Measurements from ENCODE around the gene SPINK1. TPM values are rescaled to one million over a fixed set of nuclear protein-coding genes. Genes with fewer than 3 reads are reported as not detected.
A peak's percentile ranks its signal among the peaks of the same experiment; 100 is the strongest.
"Not testable (repeated sequence)": the region's sequence is repeated elsewhere in the genome, so short reads cannot be mapped to it uniquely, and the experiment has no call there.

Gene SPINK1, protein sequence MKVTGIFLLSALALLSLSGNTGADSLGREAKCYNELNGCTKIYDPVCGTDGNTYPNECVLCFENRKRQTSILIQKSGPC
- polyA plus RNA-seq (2012; ENCODE audit: insufficient read depth, insufficient read length), result not detected

DNA sequence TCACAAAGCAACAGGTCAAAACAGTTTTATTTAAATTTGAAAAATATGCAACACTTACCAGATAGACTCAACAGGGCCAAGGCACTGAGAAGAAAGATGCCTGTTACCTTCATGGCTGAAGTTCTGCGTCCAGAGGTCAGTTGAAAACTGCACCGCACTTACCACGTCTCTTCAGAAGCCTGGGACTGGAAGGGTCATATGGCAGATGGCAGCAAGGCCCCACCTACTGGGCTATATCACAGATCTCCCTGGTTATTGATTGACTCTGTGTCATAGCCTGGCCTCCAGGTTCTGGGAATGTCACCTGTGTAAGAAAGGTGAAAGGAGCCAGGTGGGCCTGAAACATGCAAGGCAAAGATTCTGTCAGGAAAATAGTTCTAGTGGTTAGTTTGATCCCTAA lies at the start of gene SPINK1:
TSS of gene SPINK1 (minus strand) at position 207 of the 400 bp plus-strand sequence. CDS start at position 113, 94 bp downstream.
- H3K4me3 ChIP-seq (ENCODE audit: low read length), result no peak within 1 kb of the TSS
- no peak for DNase-seq (ENCODE audit: low read depth, low spot score)

DNA sequence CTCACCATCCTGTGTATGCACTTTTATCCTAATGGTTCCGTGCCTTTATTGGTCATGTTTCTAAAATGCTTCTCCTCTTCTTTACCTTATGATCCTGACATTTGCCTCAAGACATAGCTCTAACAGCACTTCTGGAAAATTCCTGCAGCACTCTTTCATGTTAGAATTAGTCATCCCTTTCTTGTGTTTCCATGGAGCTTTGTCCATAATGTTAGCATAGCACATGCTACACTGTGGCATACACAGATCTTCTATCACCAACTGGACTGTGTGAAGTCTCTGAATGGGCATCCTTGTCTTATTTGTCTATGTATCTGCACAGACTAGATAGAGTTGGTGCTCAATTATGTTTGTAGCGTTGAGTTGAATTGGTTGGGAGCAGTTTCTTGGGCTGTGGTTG lies 49.0 kb upstream of the SPINK1 start:
- H3K4me3 ChIP-seq (ENCODE audit: low read length), result no peak overlapping the region

DNA sequence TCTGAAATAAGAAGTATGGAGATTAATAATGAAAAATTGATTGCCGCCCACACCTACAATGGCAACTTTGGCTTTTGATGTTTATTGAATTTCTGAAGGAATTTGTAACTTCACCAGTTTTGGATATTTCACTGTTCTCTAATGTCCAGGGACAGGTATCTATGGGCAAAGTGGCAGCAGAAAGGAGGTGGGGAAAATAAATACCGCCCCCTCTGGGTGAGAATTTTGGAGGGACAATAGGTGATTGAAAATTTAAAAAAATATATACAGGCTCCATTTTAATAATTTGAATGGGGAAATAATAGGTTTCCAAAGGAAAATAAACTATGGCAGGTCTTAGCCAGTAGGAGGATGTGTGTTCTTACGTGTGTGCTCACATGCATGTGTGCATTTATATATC lies 48.3 kb upstream of the SPINK1 start:
- H3K4me3 ChIP-seq (ENCODE audit: low read length), result no peak overlapping the region
- DNase-seq (ENCODE audit: low read depth, low spot score), result no peak

More for the DNA sequence above, 49.0 kb upstream of the SPINK1 start:
- DNase-seq (ENCODE audit: low read depth, low spot score), result no peak

DNA sequence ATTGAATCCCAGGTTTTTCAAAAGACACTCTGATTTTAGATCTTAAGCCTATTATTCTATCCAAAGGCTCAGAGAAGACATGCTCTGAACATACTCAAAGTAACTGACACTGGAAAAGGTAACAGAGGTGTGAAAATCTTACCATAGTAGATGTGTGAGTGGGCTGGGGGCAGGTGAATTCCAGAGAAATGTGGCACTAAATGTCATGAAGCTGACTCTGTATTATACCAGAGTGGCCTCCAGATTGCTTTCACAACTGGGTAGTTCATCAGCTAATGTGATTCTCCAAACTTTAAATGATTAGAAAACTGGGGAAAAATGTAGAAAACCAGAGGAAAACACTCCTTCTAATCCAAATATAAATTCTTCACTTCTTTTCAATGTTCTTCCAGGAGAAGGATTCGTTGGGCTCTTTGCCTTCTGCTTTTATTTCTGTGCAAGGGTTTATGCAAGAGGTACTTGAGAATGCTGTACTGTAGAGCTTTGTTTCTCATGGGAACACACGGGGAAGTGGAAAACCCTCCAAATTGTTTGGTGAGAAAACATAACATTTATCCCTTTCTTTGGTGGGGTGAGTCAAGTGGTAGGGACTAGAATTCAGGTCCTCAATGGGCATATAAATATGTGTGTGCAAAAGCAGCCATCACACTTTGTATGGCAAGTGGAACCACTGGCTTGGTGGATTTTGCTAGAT lies 46.7 kb upstream of the SPINK1 start, which contains the start of gene SCGB3A2:
TSS of gene SCGB3A2 (plus strand) at position 646 of the 694 bp plus-strand sequence. CDS start 93 bp downstream, outside the sequence.
- no peak for DNase-seq (ENCODE audit: low read depth, low spot score)
- no peak within 1 kb of the TSS for H3K4me3 ChIP-seq (ENCODE audit: low read length)

DNA sequence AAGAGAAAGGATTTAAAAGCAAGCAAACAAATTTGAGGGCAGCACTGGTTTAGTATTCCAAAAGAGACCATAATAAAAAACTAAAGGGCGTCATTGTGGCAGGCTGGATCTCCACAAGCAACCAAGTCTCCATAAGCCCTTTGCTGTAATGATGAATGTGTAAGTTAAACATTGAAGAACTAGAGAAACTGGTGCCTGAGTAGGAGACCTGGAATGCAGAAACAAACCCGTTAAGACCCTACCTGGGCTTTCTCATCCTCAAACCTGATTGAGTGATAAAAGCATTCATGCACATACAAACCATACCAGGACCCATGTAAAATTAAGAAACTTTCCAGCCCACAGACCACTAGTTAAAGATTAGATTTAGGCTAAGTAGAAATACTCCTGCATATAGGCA lies 45.2 kb upstream of the SPINK1 start:
- DNase-seq (ENCODE audit: low read depth, low spot score), result no peak
- no peak overlapping the region for H3K4me3 ChIP-seq (ENCODE audit: low read length)

DNA sequence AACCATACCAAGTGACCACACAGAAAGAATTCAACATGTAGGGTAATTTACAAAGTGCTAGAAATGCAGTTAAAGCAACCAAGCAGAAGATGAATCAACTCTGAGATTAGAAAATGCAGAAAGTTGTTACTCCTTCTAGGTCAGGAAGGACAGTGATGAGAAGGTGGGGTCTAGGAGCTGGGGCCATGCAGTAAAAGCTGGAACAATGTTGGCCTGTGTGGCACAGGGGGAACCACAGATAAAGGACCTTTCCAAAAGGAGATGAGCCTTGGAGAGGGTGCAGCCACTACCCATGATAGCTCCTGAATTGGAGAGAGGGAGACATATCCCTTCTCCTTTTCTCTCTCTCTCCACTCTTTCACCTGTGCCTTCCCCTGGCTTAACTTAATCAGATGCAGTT lies 44.7 kb upstream of the SPINK1 start:
- DNase-seq (ENCODE audit: low read depth, low spot score), result no peak
- H3K4me3 ChIP-seq (ENCODE audit: low read length), result no peak overlapping the region

DNA sequence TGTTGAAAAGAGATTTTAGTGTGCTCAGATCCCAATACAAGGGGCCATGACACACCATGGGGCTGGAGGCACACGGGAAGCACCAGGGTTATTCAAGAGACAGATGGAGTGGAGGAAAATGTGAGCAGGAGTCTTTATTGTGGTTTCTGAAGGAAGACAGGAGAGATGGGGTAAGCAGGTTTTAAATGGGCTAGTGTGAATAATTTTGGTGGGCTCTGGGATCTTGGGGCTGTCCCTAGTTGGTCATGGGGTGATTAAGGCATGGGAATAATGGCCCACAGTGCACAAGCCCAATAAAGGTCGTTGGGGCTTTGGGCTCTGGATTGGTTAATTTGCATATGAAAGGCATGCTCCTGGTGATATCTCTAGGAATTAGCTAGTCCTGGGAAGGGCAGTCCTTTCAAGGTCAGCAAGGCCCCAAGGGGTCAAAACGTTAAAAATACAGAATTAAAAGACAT lies 43.5 kb upstream of the SPINK1 start:
- DNase-seq (ENCODE audit: low read depth, low spot score), result no peak
- no peak overlapping the region for H3K4me3 ChIP-seq (ENCODE audit: low read length)

DNA sequence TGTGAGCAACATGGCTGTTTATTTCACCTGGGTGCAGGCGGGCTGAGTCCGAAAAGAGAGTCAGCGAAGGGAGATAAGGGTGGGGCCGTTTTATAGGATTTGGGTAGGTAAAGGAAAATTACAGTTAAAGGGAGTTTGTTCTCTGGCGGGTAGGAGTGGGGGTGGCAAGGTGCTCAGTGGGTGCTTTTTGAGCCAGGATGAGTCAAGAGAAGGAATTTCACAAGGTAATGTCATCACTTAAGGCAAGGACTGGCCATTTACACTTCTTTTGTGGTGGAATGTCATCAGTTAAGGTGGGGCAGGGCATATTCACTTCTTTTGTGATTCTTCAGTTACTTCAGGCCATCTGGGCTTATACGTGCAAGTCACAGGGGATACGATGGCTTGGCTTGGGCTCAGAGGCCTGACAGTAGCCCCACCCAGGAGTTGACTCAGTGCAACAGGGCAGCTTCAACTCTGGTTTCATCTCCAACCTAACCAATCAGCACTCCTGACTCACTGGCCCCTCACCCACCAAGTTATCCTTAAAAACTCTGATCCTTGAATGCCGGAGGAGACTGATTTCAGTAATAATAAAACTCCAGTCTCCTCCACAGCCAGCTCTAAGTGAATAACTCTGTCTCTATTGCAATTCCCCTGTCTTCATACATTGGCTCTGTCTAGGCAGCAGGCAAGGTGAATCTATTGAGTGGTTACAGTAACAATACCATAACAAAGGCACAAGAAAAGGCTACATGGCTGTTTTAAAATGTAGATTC lies 42.8 kb upstream of the SPINK1 start:
- not testable (repeated sequence) for DNase-seq (ENCODE audit: low read depth, low spot score); H3K4me3 ChIP-seq (ENCODE audit: low read length)

DNA sequence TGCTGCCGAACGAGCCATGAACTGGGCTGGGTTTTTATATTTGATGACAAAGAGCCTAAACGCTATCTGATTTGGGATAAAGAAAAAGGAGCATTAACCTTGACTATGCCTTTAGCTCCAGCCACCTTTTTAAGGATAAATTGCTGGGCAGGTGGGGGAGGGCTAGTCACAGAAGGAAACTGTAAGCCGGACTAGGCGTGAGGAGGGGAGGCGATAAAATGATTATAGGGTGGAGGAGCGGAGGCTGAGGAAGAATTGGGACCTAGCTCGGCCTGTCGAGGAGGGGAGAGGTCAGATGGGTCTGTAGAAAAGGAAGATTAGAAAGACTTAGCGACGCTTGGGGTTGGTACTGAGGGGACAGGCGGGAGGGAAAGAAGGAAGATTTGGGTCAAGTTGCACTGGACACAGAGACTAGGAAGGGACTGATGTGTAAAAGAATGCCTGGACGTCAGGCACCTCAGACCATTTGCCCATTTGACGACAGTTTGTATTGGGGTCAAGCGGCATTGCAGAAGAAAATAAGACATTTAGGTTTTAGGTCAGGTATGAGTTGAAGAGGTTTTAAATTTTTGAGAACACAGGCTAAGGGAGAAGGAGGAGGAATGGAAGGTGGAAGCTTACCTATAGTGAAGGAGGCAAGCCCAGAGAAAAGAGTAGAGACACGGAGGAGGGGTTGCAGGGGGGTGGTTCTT lies 41.4 kb upstream of the SPINK1 start:
- not testable (repeated sequence) for H3K4me3 ChIP-seq (ENCODE audit: low read length); DNase-seq (ENCODE audit: low read depth, low spot score)

DNA sequence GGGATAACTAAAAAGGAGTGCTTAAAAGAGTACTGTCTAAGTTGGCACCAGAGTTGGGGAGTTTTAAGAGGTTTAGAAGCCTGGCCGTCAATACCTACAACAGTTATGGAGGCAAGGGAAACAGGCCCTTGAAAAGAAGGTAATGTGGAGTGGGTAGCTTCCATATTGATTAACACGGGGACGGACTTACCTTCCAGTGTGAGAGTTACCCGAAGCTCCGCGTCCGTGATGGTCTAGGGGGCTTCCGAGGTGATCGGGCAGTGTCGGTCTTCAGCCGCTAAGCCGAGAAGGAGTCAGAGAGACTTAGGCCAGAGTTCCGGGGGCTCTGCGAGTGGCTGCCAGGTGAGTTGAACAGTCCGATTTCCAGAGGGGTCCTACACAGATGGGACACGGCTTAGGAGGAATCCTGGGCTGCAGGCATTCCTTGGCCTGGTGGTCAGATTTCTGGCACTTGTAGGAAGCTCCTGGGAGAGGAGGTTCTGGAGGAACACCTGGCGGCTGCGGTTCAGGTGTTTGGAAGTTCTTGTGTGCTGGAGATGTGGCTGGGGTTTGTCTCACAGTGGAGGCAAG lies 40.6 kb upstream of the SPINK1 start:
- not testable (repeated sequence) for H3K4me3 ChIP-seq (ENCODE audit: low read length); DNase-seq (ENCODE audit: low read depth, low spot score)

DNA sequence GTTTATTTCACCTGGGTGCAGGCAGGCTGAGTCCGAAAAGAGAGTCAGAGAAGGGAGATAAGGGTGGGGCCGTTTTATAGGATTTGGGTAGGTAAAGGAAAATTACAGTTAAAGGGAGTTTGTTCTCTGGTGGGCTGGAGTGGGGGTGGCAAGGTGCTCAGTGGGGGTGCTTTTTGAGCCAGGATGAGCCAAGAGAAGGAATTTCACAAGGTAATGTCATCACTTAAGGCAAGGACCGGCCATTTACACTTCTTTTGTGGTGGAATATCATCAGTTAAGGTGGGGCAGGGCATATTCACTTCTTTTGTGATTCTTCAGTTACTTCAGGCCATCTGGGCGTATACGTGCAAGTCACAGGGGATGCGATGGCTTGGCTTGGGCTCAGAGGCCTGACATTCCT lies 38.4 kb upstream of the SPINK1 start:
- not testable (repeated sequence) for H3K4me3 ChIP-seq (ENCODE audit: low read length); DNase-seq (ENCODE audit: low read depth, low spot score)

DNA sequence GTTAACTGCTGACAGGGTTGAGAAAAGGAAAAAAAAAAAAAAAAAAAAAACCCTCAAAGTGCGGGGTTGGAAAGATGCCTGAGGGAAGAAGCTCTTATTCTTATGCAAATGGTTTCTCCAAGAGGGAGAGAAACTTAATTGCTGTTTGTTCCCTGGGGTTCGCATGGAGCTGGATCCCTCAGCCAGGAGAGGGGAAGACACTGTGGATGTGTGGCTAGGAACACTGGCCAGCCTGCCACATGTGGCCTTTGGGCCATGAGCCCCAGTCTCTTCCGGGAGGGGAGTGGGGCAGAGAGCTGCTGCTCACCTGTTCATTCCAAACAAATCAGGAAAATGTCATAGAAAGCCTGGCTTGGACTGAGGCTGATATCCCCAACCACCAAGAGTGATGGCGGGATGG lies 37.6 kb upstream of the SPINK1 start:
- no peak overlapping the region for H3K4me3 ChIP-seq (ENCODE audit: low read length)
- no peak for DNase-seq (ENCODE audit: low read depth, low spot score)

DNA sequence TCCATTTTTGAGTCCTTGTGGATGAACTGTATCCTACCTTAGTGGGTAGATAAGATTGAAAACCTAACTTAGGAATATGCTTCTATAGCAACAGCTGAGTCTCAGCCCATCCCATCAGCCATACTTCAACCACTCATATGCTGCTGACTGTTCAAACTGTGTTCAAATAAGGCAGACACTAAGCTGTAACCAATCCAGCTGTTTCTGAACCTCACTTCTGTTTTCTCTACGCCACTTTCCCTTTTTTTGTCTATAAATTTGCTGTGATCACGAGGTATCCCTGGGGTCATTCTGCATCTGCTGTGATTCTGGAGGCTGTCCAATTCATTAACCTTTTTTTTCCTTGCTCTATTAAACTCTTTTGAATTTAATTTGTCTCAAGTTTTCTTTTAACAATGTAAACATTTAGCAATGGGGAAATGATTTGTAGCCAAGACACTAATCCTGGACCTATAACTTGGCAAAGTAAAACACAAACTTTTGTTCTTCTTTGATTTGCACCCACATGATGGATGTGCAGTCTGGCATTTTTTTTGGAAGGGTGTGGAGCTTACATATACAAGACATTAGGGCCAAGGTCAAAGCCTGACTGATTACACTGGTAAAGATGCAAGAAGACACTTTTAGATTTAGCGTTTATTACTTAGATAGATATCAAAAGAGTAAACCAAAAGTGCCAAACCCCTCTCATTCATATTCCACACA lies 32.1 kb upstream of the SPINK1 start:
- H3K4me3 ChIP-seq (ENCODE audit: low read length), result no peak overlapping the region
- DNase-seq (ENCODE audit: low read depth, low spot score), result no peak

DNA sequence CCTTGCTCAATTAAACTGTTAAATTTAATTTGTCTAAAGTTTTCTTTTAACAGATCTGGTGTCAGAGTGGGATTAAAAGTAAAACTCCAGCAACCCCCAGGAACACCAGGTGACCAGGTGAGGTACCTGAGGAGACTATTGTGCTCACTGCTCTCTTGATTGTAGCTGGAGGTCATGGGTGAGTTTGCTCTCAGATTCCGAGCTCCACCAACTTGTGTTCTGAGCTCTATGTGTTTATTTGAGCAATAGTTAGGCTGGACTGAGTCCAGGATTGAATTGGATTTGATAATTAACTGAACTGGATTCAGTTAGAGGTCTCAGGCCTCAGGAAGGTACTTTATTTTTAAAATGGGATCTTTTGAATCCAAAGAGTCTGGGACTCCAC lies 29.2 kb upstream of the SPINK1 start:
- H3K4me3 ChIP-seq (ENCODE audit: low read length), result no peak overlapping the region
- no peak for DNase-seq (ENCODE audit: low read depth, low spot score)

DNA sequence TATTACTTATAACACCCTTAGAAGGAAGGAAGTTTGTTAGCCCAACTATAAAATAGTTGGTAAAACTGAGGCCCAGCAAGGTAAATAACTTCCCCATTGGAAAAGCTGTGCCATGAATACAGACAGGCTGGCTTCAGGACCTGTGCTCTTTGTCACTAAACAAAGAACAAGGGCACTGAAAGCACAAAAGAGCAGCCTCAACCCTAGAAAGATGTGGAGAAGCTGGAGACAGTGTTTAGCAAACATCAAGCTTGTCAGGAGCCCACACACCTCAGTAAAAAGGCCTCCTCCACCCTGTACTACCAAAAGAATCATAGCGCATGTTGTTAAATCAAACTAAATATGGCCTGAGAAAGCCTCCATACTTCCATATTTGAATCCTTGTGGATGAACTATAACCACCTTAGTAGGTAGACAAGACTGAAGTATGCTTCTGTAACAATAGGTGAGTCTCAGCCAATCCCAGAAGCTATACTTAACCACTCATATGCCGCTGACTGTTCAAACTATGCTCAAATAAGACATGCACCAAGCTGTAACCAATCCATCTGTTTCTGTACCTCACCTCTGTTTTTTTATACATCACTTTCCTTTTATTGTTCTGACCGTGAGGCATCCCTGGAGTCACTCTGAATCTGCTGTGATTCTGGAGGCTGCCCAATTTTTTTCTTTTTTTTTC lies 28.6 kb upstream of the SPINK1 start:
- DNase-seq (ENCODE audit: low read depth, low spot score), result no peak
- H3K4me3 ChIP-seq (ENCODE audit: low read length), result no peak overlapping the region

DNA sequence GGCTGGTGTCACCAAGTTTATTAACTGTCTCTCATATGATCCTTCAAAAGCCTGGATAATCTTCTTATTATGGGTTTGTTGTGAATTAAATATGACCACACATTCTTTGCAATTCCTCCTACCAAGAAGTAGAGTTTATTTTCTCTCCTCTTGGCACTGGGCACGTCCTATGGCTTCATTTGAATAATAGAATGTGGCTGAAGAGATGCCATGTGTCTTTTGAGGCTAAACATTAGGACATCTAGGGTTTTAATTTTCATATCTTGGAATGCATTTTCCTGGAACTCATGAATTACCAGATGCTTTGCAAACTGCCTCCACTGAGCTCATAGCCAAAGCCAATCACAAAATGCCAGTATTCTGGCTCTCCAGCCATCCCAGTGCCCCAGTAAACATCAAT lies 27.1 kb upstream of the SPINK1 start:
- H3K4me3 ChIP-seq (ENCODE audit: low read length), result no peak overlapping the region
- DNase-seq (ENCODE audit: low read depth, low spot score), result no peak

DNA sequence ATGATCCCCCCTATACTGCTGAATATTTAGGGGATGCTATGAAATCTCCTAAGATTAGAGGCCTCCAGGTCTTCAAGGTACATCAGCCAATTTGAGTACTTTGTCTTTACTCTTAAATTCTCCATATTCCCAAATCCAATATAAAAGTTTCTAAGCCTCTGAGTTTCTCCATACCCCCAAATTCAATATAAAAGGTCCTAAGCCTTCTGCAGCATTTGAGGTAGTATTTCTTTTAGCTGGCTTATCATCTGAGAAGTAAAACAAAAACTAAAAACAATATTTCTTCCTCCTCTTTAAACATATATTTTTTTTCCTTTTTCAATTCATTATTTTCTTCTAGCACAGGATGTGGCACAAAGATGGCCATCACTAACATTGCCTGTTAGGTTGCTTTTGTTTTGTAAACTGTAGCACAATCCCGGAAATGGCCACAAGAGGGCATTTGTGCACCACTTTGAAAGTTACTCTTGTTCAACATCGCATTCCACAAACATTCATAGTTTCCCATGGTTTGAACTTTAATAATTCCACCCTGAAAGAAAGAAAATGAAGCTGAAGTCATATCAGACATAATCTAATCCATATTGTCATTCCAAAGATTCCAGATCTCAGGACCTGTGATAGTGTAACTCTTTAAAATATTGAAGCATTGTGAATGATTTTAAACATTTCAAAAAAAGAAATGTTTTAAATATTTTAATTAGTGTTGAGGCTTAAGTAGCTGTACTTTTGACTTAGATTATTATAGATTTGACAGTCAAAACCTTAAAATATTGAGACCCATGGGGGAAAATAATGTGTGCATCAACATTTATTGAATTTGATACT lies 26.0 kb upstream of the SPINK1 start:
- peak; percentile 42 for DNase-seq (ENCODE audit: low read depth, low spot score)
- no peak overlapping the region for H3K4me3 ChIP-seq (ENCODE audit: low read length)
